ENCODE measurements around the gene PTPN11.
"Not testable (repeated sequence)": the region's sequence is repeated elsewhere in the genome, so short reads cannot be mapped to it uniquely, and the experiment has no call there.

Gene PTPN11

GRCh38 chr12:112409064-112409905 is 9.5 kb upstream of the PTPN11 start, which contains the start of gene RPL6:
TSS of gene RPL6 (minus strand) at chr12:112409605. CDS start at chr12:112408656, 949 bp downstream.
- peak; percentile 95 for DNase-seq (ENCODE audit: low spot score)

DNA sequence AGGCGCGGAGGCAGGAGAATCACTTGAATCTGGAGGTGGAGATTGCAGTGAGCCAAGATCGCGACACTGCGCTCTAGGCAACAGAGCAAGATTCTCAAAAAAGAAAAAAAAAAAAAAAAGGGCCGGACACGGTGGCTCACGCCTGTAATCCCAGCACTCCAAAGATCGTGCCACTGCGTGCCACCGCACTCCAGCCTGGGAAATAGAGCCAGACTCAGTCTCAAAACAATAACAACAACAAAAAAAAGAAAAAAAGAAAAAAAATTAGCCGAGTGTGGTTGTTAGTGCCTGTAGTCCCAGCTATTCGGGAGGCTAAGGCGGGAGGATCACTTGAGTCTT is 8.9 kb upstream of the PTPN11 start:
- DNase-seq (ENCODE audit: low spot score): no peak

- DNase-seq (ENCODE audit: low spot score): no peak
Observed at GRCh38 chr12:112413855-112414625, 4.7 kb upstream of the PTPN11 start.

GRCh38 chr12:112415457-112415856 is 3.3 kb upstream of the PTPN11 start:
- not testable (repeated sequence) for DNase-seq (ENCODE audit: low spot score)

DNA sequence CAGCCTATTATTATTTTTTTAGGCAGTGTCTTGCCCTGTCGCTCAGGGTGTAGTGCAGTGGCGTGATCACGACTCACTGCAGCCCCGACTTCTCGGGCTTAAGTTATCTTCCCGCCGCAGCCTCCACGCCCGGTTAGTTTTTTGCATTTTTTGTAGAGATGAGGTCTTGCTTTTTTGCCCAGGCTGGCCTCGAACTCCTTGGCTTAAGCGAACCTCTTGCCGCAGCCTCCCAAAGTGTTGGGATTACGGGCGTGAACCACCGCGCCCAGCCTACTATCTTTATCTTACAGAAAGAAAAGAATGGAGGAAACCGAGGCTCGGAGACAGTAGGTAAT is 507 bp upstream of the PTPN11 start:
- no peak for DNase-seq (ENCODE audit: low spot score)

DNA sequence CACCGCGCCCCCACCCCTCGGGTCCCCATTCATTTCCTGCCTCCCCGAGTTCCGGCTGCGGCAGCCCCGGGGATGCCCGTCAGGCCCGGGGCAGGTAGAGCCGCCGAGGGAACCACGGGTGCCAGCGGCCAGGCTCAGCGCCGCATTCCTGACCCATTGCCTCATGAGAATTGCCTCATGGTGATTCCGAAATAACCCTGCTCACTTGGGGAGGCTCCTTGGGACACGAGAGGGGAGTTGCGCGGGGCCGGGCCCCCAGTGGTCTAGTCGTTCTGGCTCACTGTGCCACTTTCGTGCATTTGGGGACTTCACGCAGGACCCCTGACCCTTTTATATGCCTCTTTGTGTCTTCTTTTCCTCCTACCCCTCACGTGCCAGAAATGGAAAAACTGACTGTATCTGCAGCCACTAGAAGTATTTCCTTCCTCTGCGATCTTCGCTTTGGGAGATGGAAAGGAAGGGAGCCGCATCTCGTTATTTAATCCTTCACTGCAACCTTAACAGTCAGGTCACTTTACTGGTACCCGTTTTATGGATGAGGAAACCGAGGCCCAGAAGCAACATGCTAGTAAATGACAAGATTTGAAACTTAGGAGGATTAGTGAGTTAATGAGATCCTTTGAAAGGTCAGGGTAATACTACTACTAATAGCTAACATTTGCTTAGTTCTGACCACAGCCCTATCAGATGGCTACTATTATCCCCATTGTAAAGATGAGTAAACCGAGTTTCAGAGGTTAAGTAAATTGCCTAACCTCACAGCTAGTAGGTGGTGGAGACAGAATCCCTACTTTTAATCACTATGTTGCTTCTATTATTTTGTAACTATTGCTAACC is 768 bp downstream of the PTPN11 start:
- no peak for DNase-seq (ENCODE audit: low spot score)

DNA sequence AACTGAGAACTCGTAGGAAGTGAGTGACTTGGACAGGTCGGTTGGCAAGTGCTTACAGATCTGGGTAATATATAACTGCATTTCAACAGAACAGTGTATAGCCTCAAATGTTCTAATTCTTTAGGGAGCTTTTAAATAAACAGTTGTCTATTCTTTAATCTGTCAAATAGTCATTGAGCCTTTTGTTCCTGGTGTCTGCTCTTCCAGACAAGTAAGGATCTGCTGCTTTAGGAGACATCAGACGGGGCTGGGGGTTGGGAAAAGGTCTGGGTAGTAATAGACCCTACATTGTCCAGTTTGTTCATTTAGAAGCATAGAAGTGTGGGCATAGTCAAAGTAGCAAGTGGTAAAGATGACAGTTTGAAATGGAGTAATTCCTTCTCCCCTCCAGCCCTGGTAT is 2.0 kb downstream of the PTPN11 start:
- no peak for DNase-seq (ENCODE audit: low spot score)

DNA sequence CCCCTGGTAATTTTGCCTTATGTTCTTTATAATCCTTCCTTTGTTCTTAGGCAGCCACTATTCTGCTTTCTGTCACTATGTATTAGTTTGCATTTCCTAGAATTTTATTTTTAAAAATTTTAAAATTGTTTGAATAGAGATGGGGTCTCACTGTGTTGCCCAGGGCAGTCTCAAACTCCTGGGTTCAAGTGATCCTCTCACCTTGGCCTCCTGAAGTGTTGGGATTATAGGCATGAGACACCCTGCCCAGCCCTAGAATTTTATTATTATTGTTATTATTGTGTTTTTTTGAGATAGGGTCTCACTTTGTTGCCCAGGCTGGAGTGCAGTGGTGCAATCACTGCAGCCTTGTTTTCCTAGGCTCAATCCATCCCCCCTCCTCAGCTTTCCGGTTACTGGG is 2.6 kb downstream of the PTPN11 start:
- no peak for DNase-seq (ENCODE audit: low spot score)

GRCh38 chr12:112422531-112422930 is 3.8 kb downstream of the PTPN11 start:
- DNase-seq (ENCODE audit: low spot score): no peak

- no peak for DNase-seq (ENCODE audit: low spot score)
Observed at GRCh38 chr12:112424126-112424525, 5.4 kb downstream of the PTPN11 start.

DNA sequence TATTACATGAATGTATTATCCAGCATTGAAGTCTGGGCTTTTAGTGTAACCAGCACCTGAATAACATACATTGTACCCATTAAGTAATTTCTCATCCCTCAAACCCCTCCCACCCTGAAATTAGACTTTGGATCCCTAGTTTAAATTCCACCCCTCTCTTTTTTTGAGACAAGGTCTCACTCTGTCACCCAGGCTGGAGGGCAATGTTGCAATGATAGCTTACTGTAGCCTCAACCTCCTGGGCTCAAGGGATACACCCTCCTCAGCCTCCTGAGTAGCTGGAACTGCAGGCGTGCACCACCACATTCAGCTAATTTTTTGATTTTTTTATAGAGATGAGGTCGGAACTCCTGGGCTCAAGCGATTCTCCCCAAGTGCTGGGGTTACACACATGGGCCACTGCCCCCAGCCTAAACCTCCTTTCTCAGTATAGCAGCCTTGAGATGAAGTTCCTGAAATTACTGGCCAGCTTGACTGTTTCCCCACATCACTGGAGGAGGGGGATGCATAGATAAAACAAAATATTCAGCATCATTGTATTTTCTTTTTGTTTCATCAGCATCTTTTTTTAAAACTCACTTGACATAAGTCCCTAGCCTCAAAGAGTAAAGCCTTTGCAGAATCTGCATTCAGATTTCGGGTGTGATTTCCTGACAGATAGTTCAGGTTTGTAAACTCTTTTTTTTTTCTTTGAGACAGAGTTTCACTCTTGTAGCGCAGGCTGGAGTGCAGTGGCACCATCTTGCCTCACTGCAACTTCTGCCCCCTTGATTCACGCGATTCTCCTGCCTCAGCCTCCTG is 7.0 kb downstream of the PTPN11 start:
- DNase-seq (ENCODE audit: low spot score): no peak

DNA sequence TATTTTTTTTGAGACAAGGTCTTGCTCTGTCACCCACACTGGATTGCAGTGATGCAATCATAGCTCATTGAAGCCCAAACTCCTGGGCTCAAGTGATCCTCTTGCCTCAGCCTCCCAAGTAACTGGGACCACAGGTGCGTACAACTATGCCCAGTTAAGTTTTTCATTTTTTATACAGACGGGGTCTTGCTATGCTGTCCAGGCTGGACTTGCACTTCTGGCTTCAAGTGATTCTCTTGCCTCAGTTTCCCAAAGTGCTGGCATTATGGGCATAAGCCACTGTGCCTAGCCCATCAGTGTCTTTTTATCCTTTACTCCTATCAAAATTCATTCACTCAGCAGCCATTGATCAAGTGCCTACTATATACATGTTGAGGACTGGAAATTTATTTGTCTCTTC is 9.0 kb downstream of the PTPN11 start:
- no peak for DNase-seq (ENCODE audit: low spot score)

- DNase-seq (ENCODE audit: low spot score): no peak
Observed at GRCh38 chr12:112430929-112431328, 12.2 kb downstream of the PTPN11 start.

DNA sequence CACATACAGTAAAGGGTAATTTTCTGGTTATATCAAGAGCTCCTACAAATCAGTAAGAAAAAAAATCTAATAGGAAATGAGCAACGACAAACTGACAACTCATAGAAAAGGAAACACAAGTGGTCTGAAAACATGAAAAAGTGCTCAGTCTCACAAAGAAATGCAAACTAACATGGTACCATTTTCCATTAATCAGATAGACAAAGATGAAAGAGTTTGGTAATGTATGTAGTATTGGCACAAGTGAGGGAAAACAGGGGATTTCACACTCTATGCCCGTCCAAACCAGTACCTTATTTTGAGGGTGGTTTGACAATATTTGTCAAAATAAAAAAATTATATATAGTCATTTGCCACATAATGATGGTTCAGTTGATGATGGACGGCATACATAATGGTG is 13.2 kb downstream of the PTPN11 start:
- DNase-seq (ENCODE audit: low spot score): no peak

DNA sequence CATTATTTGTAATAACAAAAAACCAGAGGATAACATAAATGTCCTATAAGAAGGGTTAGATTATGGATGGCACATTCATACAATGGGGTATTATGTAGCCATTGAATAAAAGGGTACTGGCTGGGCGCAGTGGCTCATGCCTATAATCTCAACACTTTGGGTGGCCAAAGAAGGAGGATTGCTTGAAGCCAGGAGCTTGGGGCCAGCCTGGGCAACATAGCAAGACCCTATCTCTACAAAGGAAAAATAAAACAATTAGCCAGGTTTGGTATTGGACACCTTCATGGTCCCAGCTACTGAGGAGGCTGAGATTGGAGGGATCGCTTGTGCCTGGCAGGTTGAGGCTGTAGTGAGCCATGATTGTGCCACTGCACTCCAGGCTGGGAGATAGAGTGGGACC is 14.8 kb downstream of the PTPN11 start:
- no peak for DNase-seq (ENCODE audit: low spot score)

GRCh38 chr12:112438645-112439044 is 19.9 kb downstream of the PTPN11 start:
- not testable (repeated sequence) for DNase-seq (ENCODE audit: low spot score)

GRCh38 chr12:112439769-112440168 is 21.0 kb downstream of the PTPN11 start:
- no peak for DNase-seq (ENCODE audit: low spot score)

DNA sequence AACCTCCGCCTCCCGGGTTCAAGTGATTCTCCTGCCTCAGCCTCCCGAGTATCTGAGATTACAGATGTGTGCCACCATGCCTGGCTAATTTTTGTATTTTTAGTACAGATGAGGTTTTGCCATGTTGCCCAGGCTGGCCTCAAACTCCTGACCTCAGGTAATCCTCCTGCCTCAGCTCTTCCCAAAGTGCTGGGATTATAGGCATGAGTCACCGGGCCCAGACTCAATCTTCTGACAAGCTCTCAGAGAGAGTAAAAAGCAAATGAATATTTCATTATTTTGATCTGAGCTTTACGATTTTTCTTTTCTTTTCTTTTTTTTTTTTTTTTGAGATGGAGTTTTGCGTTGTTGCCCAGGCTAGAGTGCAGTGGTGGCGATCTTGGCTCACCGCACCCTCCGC is 21.9 kb downstream of the PTPN11 start:
- not testable (repeated sequence) for DNase-seq (ENCODE audit: low spot score)

DNA sequence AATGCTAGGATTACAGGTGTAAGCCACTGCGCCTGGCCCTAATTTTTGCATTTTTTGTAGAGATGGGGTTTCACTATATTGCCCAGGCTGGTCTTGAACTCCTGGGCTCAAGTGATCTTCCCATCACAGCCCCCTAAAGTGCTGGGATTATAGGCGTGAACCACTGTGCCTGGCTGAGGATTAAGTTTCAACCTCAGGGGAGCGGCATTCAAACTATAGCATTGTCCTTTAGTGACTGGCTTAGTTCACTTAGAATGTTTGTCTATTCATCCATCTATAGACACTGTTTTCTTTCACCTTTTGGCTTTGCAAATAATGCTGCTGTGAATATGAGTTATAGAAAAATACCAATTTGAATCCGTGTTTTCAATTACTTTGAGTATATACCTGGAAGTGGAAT is 25.2 kb downstream of the PTPN11 start:
- no peak for DNase-seq (ENCODE audit: low spot score)

GRCh38 chr12:112446008-112446725 is 27.4 kb downstream of the PTPN11 start:
- no peak for DNase-seq (ENCODE audit: low spot score)

- DNase-seq (ENCODE audit: low spot score): no peak
Observed at GRCh38 chr12:112447106-112447505, 28.4 kb downstream of the PTPN11 start.

Data from COLO829 (cell line).